Chondrocyte (in vitro differentiated cells): ENCODE data around the gene ST6GALNAC6. TPM values are rescaled to one million over a fixed set of nuclear protein-coding genes. Genes with fewer than 3 reads are reported as not detected.

Experiments used
- DNase-seq: peaks from one replicate; pipeline ENCODE4 v3.0.0; 2021; ENCODE audit warnings: mixed read lengths, low spot score
- H3K27ac Mint-ChIP-seq: one replicate; pipeline ENCODE4 v1.8.0; 2021; ENCODE audit warnings: mild to moderate bottlenecking, moderate library complexity, mixed read lengths; ENCODE audit not compliant: unreplicated experiment
- H3K27me3 Mint-ChIP-seq: 2 replicates; pipeline ENCODE4 v1.8.0; 2021; ENCODE audit warnings: low read depth, mixed read lengths
- H3K36me3 Mint-ChIP-seq: 2 replicates; pipeline ENCODE4 v1.8.0; 2021; ENCODE audit warnings: low read depth, mixed read lengths
- H3K4me1 Mint-ChIP-seq: 2 replicates; pipeline ENCODE4 v1.8.0; 2021; ENCODE audit warnings: low read depth, mild to moderate bottlenecking, mixed read lengths
- H3K4me3 Mint-ChIP-seq: one replicate; pipeline ENCODE4 v1.8.0; 2021; ENCODE audit warnings: mild to moderate bottlenecking, moderate library complexity, mixed read lengths; ENCODE audit not compliant: unreplicated experiment
- H3K9me3 Mint-ChIP-seq: 2 replicates; pipeline ENCODE4 v1.8.0; 2021; ENCODE audit warnings: low read depth, mixed read lengths
- total RNA-seq: library from RNA; stranded (reverse); gene quantifications from 3 replicates; pipeline ENCODE4 v1.2.1, GENCODE V29; 2021
- TF ChIP-seq, protein P1 (sequence below): fragments of 200-600 bp; sonication (generic); IDR thresholded peaks from 2 replicates; pipeline ENCODE4 v1.5.0; 2021; ENCODE audit warnings: antibody characterized with exemption, mild to moderate bottlenecking, moderate library complexity

The ST6GALNAC6 gene
- total RNA-seq, 1 donor from 2014 or later: 47.5 TPM

DNA sequence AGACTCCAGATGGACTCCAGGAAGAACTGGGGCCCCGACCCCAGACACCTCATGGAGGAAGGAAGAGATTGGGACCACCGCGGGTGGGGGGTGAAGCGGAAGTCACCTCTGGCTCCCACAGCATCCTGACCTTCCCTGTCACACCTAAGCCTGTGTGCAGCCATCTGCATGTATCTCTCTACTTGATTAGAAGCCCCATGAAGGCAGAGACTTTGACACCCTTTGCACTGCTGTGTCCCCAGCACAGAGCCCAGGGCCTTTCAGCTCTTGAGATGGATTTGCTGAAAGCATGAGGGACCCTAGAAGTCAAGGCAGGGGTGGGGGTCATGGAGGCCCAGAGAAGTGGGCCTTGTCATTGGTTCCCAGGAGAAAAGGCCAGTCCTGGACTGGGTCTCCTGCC lies 42.1 kb downstream of the ST6GALNAC6 start:
- Mint-ChIP-seq H3K27ac (no peak overlapping the region), H3K4me3 (no peak overlapping the region), H3K27me3 (no peaks in the 10 kb centered on the region), H3K9me3 (no peaks in the 10 kb centered on the region), H3K36me3 (no peaks in the 10 kb centered on the region), H3K4me1 (peaks cover 37% of the 10 kb centered on the region)
- TF ChIP-seq, protein P1, sequence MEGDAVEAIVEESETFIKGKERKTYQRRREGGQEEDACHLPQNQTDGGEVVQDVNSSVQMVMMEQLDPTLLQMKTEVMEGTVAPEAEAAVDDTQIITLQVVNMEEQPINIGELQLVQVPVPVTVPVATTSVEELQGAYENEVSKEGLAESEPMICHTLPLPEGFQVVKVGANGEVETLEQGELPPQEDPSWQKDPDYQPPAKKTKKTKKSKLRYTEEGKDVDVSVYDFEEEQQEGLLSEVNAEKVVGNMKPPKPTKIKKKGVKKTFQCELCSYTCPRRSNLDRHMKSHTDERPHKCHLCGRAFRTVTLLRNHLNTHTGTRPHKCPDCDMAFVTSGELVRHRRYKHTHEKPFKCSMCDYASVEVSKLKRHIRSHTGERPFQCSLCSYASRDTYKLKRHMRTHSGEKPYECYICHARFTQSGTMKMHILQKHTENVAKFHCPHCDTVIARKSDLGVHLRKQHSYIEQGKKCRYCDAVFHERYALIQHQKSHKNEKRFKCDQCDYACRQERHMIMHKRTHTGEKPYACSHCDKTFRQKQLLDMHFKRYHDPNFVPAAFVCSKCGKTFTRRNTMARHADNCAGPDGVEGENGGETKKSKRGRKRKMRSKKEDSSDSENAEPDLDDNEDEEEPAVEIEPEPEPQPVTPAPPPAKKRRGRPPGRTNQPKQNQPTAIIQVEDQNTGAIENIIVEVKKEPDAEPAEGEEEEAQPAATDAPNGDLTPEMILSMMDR: no peak
- no peak for DNase-seq

DNA sequence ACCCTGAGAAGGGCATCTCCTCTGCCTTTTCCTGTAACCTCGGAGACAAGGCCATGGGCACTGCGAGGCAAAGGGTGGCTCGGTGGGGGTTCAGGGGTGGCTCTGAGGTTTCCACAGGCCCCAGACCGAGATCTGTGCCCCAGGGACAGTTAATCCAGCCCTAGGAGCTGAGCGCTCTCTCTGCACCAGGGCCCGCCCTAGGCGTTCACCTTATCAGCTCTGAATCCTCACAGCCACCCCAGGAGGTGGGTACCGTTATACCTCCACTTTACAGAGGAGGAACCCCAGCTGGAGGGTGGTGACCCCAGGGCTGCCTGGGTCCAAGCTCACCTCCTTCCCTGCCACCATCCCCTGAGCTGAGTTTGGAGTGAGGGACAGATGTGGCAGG lies 42.7 kb downstream of the ST6GALNAC6 start:
- Mint-ChIP-seq H3K4me1 (peaks cover 41% of the 10 kb centered on the region), H3K27me3 (no peaks in the 10 kb centered on the region), H3K9me3 (no peaks in the 10 kb centered on the region), H3K4me3 (no peak overlapping the region), H3K36me3 (no peaks in the 10 kb centered on the region), H3K27ac (no peak overlapping the region)
- TF ChIP-seq, protein P1: no peak
- DNase-seq: no peak

DNA sequence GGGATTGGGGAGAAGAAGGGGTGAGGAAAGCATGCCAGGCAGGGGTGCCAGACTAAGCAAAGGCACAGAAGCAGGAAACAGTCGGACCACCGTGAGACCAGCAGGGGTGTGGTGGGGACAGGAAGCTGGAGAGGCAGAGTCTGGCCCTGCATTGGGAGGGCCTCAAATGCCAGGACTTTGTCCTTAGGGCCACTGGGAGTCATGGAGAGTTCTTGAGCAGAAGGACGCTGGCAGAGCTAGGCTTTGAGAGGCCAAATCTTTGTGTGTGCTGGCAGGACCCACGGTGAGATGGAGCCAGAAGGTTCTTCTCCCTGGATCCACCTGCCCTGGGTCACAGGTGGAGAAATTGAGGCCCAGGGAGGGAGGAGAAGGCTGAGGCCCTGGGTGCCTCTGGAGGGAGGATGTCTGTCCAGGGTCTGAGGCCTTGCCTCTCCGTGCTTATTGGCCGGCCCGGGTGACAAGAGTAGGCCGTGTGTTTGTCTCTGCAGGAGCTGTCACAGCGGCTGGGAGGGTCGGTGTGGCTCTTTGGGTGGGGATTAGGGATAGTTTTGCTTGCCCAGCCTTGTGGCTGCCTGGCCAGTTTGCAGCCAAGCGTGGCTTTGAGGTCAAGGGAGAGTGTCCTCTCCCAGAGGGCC lies 43.2 kb downstream of the ST6GALNAC6 start:
- Mint-ChIP-seq H3K27me3 (no peaks in the 10 kb centered on the region), H3K4me1 (peaks cover 41% of the 10 kb centered on the region), H3K4me3 (no peak overlapping the region)

DNA sequence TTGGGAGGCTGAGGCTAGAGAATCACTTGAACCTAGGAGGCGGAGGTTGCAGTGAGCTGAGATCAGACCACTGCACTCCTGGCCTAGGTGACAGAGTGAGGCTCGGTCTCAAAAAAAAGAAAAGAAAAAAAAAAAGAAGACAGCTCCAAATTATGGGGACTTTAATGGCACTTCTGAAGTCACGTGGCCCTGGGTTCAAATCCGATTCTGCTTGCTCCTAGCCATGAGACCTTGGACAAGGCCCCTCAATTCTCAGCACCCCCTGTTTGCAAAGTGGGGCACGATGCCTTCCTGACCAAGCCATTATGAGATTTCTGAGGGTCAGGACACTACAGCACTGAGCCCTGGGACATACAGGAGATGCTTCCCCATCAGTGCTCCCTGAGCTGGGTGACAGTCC lies 43.9 kb downstream of the ST6GALNAC6 start:
- no peaks in the 10 kb centered on the region for H3K9me3 Mint-ChIP-seq
- H3K4me1 Mint-ChIP-seq: peaks cover 41% of the 10 kb centered on the region

More for the DNA sequence above, 43.2 kb downstream of the ST6GALNAC6 start:
- TF ChIP-seq, protein P1: no peak
- DNase-seq: no peak
- H3K36me3 Mint-ChIP-seq: no peaks in the 10 kb centered on the region
- H3K9me3 Mint-ChIP-seq: no peaks in the 10 kb centered on the region
- no peak overlapping the region for H3K27ac Mint-ChIP-seq

DNA sequence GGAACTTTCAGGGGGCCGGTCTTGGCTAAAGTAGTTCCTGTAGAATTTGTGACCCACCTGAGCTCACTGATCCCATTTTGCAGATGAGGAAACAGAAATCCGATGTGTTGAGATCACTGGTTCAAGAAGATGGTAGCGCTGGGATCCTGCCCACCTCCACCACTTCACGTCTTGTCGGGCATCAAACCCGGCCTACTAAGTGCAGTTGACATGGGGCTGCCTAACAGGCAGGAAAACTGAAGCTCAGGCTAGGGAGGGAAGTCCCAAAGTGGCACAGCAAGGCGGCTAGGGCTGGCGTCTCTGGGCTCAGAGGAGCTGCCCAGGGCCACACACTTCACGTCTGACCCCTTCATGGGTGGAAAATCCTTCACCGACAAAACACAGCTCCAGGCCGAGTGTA lies 44.4 kb downstream of the ST6GALNAC6 start:
- TF ChIP-seq, protein P1: no peak
- Mint-ChIP-seq H3K27me3 (no peaks in the 10 kb centered on the region), H3K4me1 (peaks cover 41% of the 10 kb centered on the region), H3K27ac (peak overlapping the region; percentile 61), H3K36me3 (peaks cover 3% of the 10 kb centered on the region), H3K4me3 (no peak overlapping the region), H3K9me3 (no peaks in the 10 kb centered on the region)
- DNase-seq: no peak

More for the DNA sequence above, 43.9 kb downstream of the ST6GALNAC6 start:
- TF ChIP-seq, protein P1: no peak
- Mint-ChIP-seq H3K4me3 (no peak overlapping the region), H3K27ac (no peak overlapping the region), H3K27me3 (no peaks in the 10 kb centered on the region), H3K36me3 (peaks cover 2% of the 10 kb centered on the region)
- DNase-seq: no peak
